KMS-11 (cell line): ENCODE measurements around the gene F11R.

Source experiments
- H2AFZ ChIP-seq: fragments of 200-600 bp; sonication (generic); 2 replicates; pipeline ENCODE4 v1.6.1; 2016; ENCODE audit warnings: antibody characterized with exemption, mixed run types, low read depth
- H3K27ac ChIP-seq: fragments of 200-600 bp; sonication (generic); 2 replicates; pipeline ENCODE4 v1.6.1; 2016; ENCODE audit warnings: mild to moderate bottlenecking, mixed run types
- H3K27me3 ChIP-seq: fragments of 200-600 bp; sonication (generic); 2 replicates; pipeline ENCODE4 v1.6.1; 2017; ENCODE audit warnings: mild to moderate bottlenecking, low read depth, mixed run types, moderate library complexity; ENCODE audit not compliant: insufficient read depth
- H3K36me3 ChIP-seq: fragments of 200-600 bp; sonication (generic); 2 replicates; pipeline ENCODE4 v1.6.1; 2017; ENCODE audit warnings: mild to moderate bottlenecking, mixed run types; ENCODE audit not compliant: insufficient read depth
- H3K4me1 ChIP-seq: fragments of 200-600 bp; sonication (generic); 2 replicates; pipeline ENCODE4 v1.6.1; 2016; ENCODE audit warnings: mild to moderate bottlenecking, low read depth, mixed run types; ENCODE audit not compliant: poor library complexity, severe bottlenecking
- H3K4me2 ChIP-seq: fragments of 200-600 bp; sonication (generic); 2 replicates; pipeline ENCODE4 v1.7.0; 2016; ENCODE audit warnings: mild to moderate bottlenecking, mixed run types
- H3K4me3 ChIP-seq: fragments of 200-600 bp; sonication (generic); IDR thresholded peaks from 2 replicates; pipeline ENCODE4 v1.6.1; 2017; ENCODE audit warnings: low read depth, low read length, mixed read lengths; ENCODE audit not compliant: insufficient read depth
- H3K79me2 ChIP-seq: fragments of 200-600 bp; sonication (generic); 2 replicates; pipeline ENCODE4 v1.6.1; 2016; ENCODE audit warnings: low read depth, mixed run types; ENCODE audit not compliant: insufficient read depth
- H3K9ac ChIP-seq: fragments of 200-600 bp; sonication (generic); 2 replicates; pipeline ENCODE4 v1.6.1; 2016; ENCODE audit warnings: mild to moderate bottlenecking, mixed run types
- H4K20me1 ChIP-seq: fragments of 200-600 bp; sonication (generic); 2 replicates; pipeline ENCODE4 v1.6.1; 2016; ENCODE audit warnings: mild to moderate bottlenecking, mixed run types; ENCODE audit not compliant: insufficient read depth
- TF ChIP-seq, protein P1 (sequence below): fragments of 200-600 bp; sonication (generic); conservative IDR thresholded peaks from 2 replicates; pipeline ENCODE4 v1.6.1; 2017; ENCODE audit warnings: low read depth, mild to moderate bottlenecking, antibody characterized with exemption, low read length, moderate library complexity, mixed read lengths

F11R gene

GRCh38 chr1:161020509-161021164, at the start of gene F11R:
Gene F11R (minus strand): TSS chr1:161021152. CDS start chr1:161021073, 79 bp downstream.
- no peak within 1 kb of the TSS for H3K27ac ChIP-seq
- no peaks in the 10 kb centered on the region for H3K36me3 ChIP-seq
- TF ChIP-seq, protein P1, sequence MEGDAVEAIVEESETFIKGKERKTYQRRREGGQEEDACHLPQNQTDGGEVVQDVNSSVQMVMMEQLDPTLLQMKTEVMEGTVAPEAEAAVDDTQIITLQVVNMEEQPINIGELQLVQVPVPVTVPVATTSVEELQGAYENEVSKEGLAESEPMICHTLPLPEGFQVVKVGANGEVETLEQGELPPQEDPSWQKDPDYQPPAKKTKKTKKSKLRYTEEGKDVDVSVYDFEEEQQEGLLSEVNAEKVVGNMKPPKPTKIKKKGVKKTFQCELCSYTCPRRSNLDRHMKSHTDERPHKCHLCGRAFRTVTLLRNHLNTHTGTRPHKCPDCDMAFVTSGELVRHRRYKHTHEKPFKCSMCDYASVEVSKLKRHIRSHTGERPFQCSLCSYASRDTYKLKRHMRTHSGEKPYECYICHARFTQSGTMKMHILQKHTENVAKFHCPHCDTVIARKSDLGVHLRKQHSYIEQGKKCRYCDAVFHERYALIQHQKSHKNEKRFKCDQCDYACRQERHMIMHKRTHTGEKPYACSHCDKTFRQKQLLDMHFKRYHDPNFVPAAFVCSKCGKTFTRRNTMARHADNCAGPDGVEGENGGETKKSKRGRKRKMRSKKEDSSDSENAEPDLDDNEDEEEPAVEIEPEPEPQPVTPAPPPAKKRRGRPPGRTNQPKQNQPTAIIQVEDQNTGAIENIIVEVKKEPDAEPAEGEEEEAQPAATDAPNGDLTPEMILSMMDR, result peak; percentile 29; the same call in 1 of the 2 replicates
- H3K4me1 ChIP-seq, result peaks cover 20% of the 10 kb centered on the region
- peaks cover 10% of the 10 kb centered on the region; the same call in 1 of the 2 replicates for H3K27me3 ChIP-seq
- peak within 1 kb of the TSS; percentile 37; the same call in 1 of the 2 replicates for H3K9ac ChIP-seq
- H2AFZ ChIP-seq, result peak within 1 kb of the TSS; percentile 88
- no peaks in the 10 kb centered on the region for H4K20me1 ChIP-seq
- peak within 1 kb of the TSS; percentile 99 for H3K4me3 ChIP-seq
- H3K79me2 ChIP-seq, result no peaks in the 10 kb centered on the region
- peak within 1 kb of the TSS; percentile 55 for H3K4me2 ChIP-seq

GRCh38 chr1:161069731-161070270, 48.8 kb upstream of the F11R start, which contains the start of gene ARHGAP30:
Gene ARHGAP30 (minus strand): TSS chr1:161069891. CDS start chr1:161069624, 267 bp downstream.
- Histone ChIP-seq H3K4me1 (peaks cover 52% of the 10 kb centered on the region), H3K36me3 (no peaks in the 10 kb centered on the region), H3K9ac (peak within 1 kb of the TSS; percentile 93), H3K4me3 (peak within 1 kb of the TSS; percentile 100), H3K4me2 (peak within 1 kb of the TSS; percentile 96), H3K27me3 (no peaks in the 10 kb centered on the region), H3K27ac (peak within 1 kb of the TSS; percentile 79), H4K20me1 (no peaks in the 10 kb centered on the region), H3K79me2 (peaks cover 46% of the 10 kb centered on the region), H2AFZ (peak within 1 kb of the TSS; percentile 78)
- TF ChIP-seq, protein P1, result 0 out of 2 replicates have a peak, but pooled peaks have one; percentile 1

- Histone ChIP-seq H3K36me3 (no peaks in the 10 kb centered on the region), H3K27ac (peak overlapping the region; percentile 79), H3K9ac (peak overlapping the region; percentile 93), H3K4me3 (peak overlapping the region; percentile 100), H3K27me3 (no peaks in the 10 kb centered on the region), H3K4me1 (peaks cover 58% of the 10 kb centered on the region), H3K4me2 (peak overlapping the region; percentile 96), H3K79me2 (peaks cover 46% of the 10 kb centered on the region), H2AFZ (peak overlapping the region; percentile 78), H4K20me1 (no peaks in the 10 kb centered on the region)
- TF ChIP-seq, protein P1, result 0 out of 2 replicates have a peak, but pooled peaks have one; percentile 19
Observed at GRCh38 chr1:161069241-161069640, 48.3 kb upstream of the F11R start.

GRCh38 chr1:161068306-161069234, 47.6 kb upstream of the F11R start:
- H2AFZ ChIP-seq, result peak overlapping the region; percentile 78; the same call in 1 of the 2 replicates
- H3K4me2 ChIP-seq, result peak overlapping the region; percentile 96
- no peaks in the 10 kb centered on the region for H3K27me3 ChIP-seq
- TF ChIP-seq, protein P1, result no peak
- no peaks in the 10 kb centered on the region for H4K20me1 ChIP-seq
- H3K9ac ChIP-seq, result peak overlapping the region; percentile 93
- H3K79me2 ChIP-seq, result peaks cover 46% of the 10 kb centered on the region
- peaks cover 64% of the 10 kb centered on the region for H3K4me1 ChIP-seq
- H3K4me3 ChIP-seq, result peak overlapping the region; percentile 100
- H3K36me3 ChIP-seq, result no peaks in the 10 kb centered on the region
- peak overlapping the region; percentile 79 for H3K27ac ChIP-seq
